ENCODE results near the gene PLA2G4D. TPM values are rescaled to one million over a fixed set of nuclear protein-coding genes. Genes with fewer than 3 reads are reported as not detected.

PLA2G4D gene
- total RNA-seq, 1 experiment from 2014 or later: 0.34 TPM

- Histone ChIP-seq H3K36me3 (ENCODE audit: control insufficient read depth in 1 of 2, insufficient read depth in 2 of 2, low read length in 2 of 2) (no peaks in the 10 kb centered on the region), H3K4me3 (replicated peaks in 1 of 2; ENCODE audit: low read depth in 1 of 2, low read length in 2 of 2) (no peak overlapping the region), H3K4me2 (ENCODE audit: low read length) (no peak overlapping the region), H4K20me1 (ENCODE audit: insufficient read depth) (no peaks in the 10 kb centered on the region), H3K27me3 (ENCODE audit: insufficient read depth, low read length) (no peaks in the 10 kb centered on the region), H3K27ac (ENCODE audit: low read depth, low read length) (no peak overlapping the region), H3K9ac (ENCODE audit: low read length) (no peak overlapping the region), H3K9me2 (ENCODE audit: insufficient read depth) (no peaks in the 10 kb centered on the region), H3K4me1 (ENCODE audit: control insufficient read depth in 1 of 2, insufficient read depth in 2 of 2, low read length in 2 of 2) (no peaks in the 10 kb centered on the region), H2AFZ (ENCODE audit: low read depth, low read length, poor library complexity, severe bottlenecking) (no peak overlapping the region), H3K79me2 (ENCODE audit: insufficient read depth, low read length) (no peaks in the 10 kb centered on the region), H3K9me3 (ENCODE audit: control insufficient read depth in 1 of 2, insufficient read depth in 1 of 2, low read depth in 1 of 2, low read length in 2 of 2) (no peaks in the 10 kb centered on the region)
- ChIA-PET RAD21 (ENCODE audit: low non-redundant PET in 1 of 2, low total read pairs in 2 of 2, uncharacterized antibody in 2 of 2, unreplicated experiment in 2 of 2) (no interaction called here), POLR2A (no interaction called here), CTCF (interaction anchor here (1.1 to 2.9 kb wide), 2 partner anchors 10 to 11 kb away, joined by 3 to 11 read pairs; no protein-coding TSS in a partner anchor)
- intact Hi-C loops (cut with micrococcal nuclease): no loop called here
- DNase-seq (ENCODE audit: low read depth, low spot score): no peak
- no TSS peak for BruUV-seq (replicated peaks)
- no peak for TF ChIP-seq YY1 (IDR thresholded peaks at IDR 0.05; ENCODE audit: extremely low read depth, insufficient replicate concordance, low read depth, low read length)
- no peak for TF ChIP-seq CBX3 (IDR thresholded peaks at IDR 0.05; ENCODE audit: low read depth)
- no peak for TF ChIP-seq SRF (IDR thresholded peaks at IDR 0.05; ENCODE audit: low read depth)
- no peak for TF ChIP-seq EZH2phosphoT487 (IDR thresholded peaks at IDR 0.05; ENCODE audit: borderline replicate concordance)
- no peak for TF ChIP-seq REST (IDR thresholded peaks at IDR 0.05; ENCODE audit: low read depth)
- TF ChIP-seq JUND (IDR thresholded peaks at IDR 0.05): no peak
- TF ChIP-seq CTCF (IDR thresholded peaks at IDR 0.05 in 2 of 3, conservative IDR thresholded peaks at IDR 0.05 in 1 of 3; ENCODE audit: borderline replicate concordance in 1 of 3, insufficient read depth in 1 of 3, low read depth in 2 of 3, low read length in 2 of 3): no peak
- no peak for ATAC-seq
Measured at GRCh38 chr15:42073418-42073817, 20.9 kb downstream of the PLA2G4D start.
